HuH-7.5 (cell line): ENCODE results near the gene HDAC5.
A peak's percentile ranks its signal among the peaks of the same experiment; 100 is the strongest.
"Not testable (repeated sequence)": the region's sequence is repeated elsewhere in the genome, so short reads cannot be mapped to it uniquely, and the experiment has no call there.

Experiments used
- DNase-seq: peaks from one replicate; pipeline ENCODE4 v3.0.0; 2011; ENCODE audit warnings: low spot score

HDAC5 gene

GRCh38 chr17:44110823-44111633, 12.4 kb downstream of the HDAC5 start:
- peak; percentile 92 for DNase-seq

GRCh38 chr17:44110011-44110686, 13.3 kb downstream of the HDAC5 start:
- no peak for DNase-seq

GRCh38 chr17:44109312-44109630, 14.2 kb downstream of the HDAC5 start:
- DNase-seq, result no peak

- DNase-seq, result peak; percentile 77
Measured at GRCh38 chr17:44108440-44109311, 14.8 kb downstream of the HDAC5 start.

GRCh38 chr17:44106801-44107200, 16.6 kb downstream of the HDAC5 start:
- DNase-seq, result no peak

- no peak for DNase-seq
Measured at GRCh38 chr17:44105941-44106340, 17.5 kb downstream of the HDAC5 start.

GRCh38 chr17:44105483-44105882, 18.0 kb downstream of the HDAC5 start:
- no peak for DNase-seq

GRCh38 chr17:44102849-44103622, 20.4 kb downstream of the HDAC5 start:
- DNase-seq, result no peak

- DNase-seq, result not testable (repeated sequence)
Measured at GRCh38 chr17:44101858-44102257, 21.6 kb downstream of the HDAC5 start.

- DNase-seq, result no peak
Measured at GRCh38 chr17:44097110-44097958, 26.1 kb downstream of the HDAC5 start.

GRCh38 chr17:44095647-44096496, 27.6 kb downstream of the HDAC5 start:
- DNase-seq, result peak; percentile 57

GRCh38 chr17:44095388-44095646, 28.1 kb downstream of the HDAC5 start:
- DNase-seq, result no peak

- no peak for DNase-seq
Measured at GRCh38 chr17:44094701-44095387, 28.6 kb downstream of the HDAC5 start.

- no peak for DNase-seq
Measured at GRCh38 chr17:44093231-44093900, 30.1 kb downstream of the HDAC5 start.

GRCh38 chr17:44092051-44092450, 31.4 kb downstream of the HDAC5 start:
- DNase-seq, result no peak

GRCh38 chr17:44091200-44091997, 32.0 kb downstream of the HDAC5 start:
- DNase-seq, result no peak

GRCh38 chr17:44088254-44088653, 35.2 kb downstream of the HDAC5 start:
- DNase-seq, result no peak

- DNase-seq, result no peak
Measured at GRCh38 chr17:44087319-44087718, 36.1 kb downstream of the HDAC5 start.
